ENCODE data around the gene TBRG1. TPM values are rescaled to one million over a fixed set of nuclear protein-coding genes. Genes with fewer than 3 reads are reported as not detected.
A peak's percentile ranks its signal among the peaks of the same experiment; 100 is the strongest.

Gene TBRG1
- 30.9 to 37.3 TPM (median 35.2 TPM) in 3 replicates for total RNA-seq

- Mint-ChIP-seq H3K27me3 (ENCODE audit: low read depth) (peaks cover 33% of the 10 kb centered on the region), H3K4me1 (peaks cover 15% of the 10 kb centered on the region), H3K4me3 (peak within 1 kb of the TSS; percentile 94), H3K9me3 (no peaks in the 10 kb centered on the region), H3K36me3 (peaks cover 3% of the 10 kb centered on the region), H3K27ac (peak within 1 kb of the TSS; percentile 98)
- TF ChIP-seq CTCF (IDR thresholded peaks at IDR 0.05; ENCODE audit: unreplicated experiment) = no peak
- DNase-seq (ENCODE audit: low spot score in 2 of 2, unreplicated experiment in 2 of 2) = peak; percentile 68 to 82
Measured at GRCh38 chr11:124622531-124623451, at the start of gene TBRG1. Gene TBRG1 (plus strand): TSS chr11:124622864. CDS start chr11:124623084, 220 bp downstream.

GRCh38 chr11:124577716-124578427, 44.8 kb upstream of the TBRG1 start:
- Mint-ChIP-seq H3K9me3 (peaks cover 13% of the 10 kb centered on the region), H3K4me3 (no peak overlapping the region), H3K27ac (no peak overlapping the region), H3K36me3 (no peaks in the 10 kb centered on the region), H3K4me1 (no peaks in the 10 kb centered on the region), H3K27me3 (ENCODE audit: low read depth) (peaks cover 15% of the 10 kb centered on the region)
- DNase-seq (ENCODE audit: low spot score in 2 of 2, unreplicated experiment in 2 of 2) = no peak
- no peak for TF ChIP-seq CTCF (IDR thresholded peaks at IDR 0.05; ENCODE audit: unreplicated experiment)

GRCh38 chr11:124578761-124579160, 43.9 kb upstream of the TBRG1 start:
- no peak for DNase-seq (ENCODE audit: low spot score in 2 of 2, unreplicated experiment in 2 of 2)
- no peak overlapping the region for H3K27ac Mint-ChIP-seq
- H3K9me3 Mint-ChIP-seq = peaks cover 9% of the 10 kb centered on the region
- no peaks in the 10 kb centered on the region for H3K4me1 Mint-ChIP-seq
- no peak overlapping the region for H3K4me3 Mint-ChIP-seq
- H3K36me3 Mint-ChIP-seq = no peaks in the 10 kb centered on the region
- H3K27me3 Mint-ChIP-seq (ENCODE audit: low read depth) = peaks cover 11% of the 10 kb centered on the region
- TF ChIP-seq CTCF (IDR thresholded peaks at IDR 0.05; ENCODE audit: unreplicated experiment) = no peak

GRCh38 chr11:124581817-124582216, 40.8 kb upstream of the TBRG1 start:
- Mint-ChIP-seq H3K4me1 (no peaks in the 10 kb centered on the region), H3K27me3 (ENCODE audit: low read depth) (peaks cover 9% of the 10 kb centered on the region), H3K36me3 (no peaks in the 10 kb centered on the region), H3K27ac (no peak overlapping the region), H3K9me3 (no peaks in the 10 kb centered on the region), H3K4me3 (no peak overlapping the region)
- DNase-seq (ENCODE audit: low spot score in 2 of 2, unreplicated experiment in 2 of 2) = no peak
- no peak for TF ChIP-seq CTCF (IDR thresholded peaks at IDR 0.05; ENCODE audit: unreplicated experiment)

- no peak for DNase-seq (ENCODE audit: low spot score in 2 of 2, unreplicated experiment in 2 of 2)
- Mint-ChIP-seq H3K27ac (no peak overlapping the region), H3K36me3 (no peaks in the 10 kb centered on the region), H3K27me3 (ENCODE audit: low read depth) (peaks cover 16% of the 10 kb centered on the region), H3K4me1 (no peaks in the 10 kb centered on the region), H3K9me3 (no peaks in the 10 kb centered on the region), H3K4me3 (no peak overlapping the region)
- TF ChIP-seq CTCF (IDR thresholded peaks at IDR 0.05; ENCODE audit: unreplicated experiment) = no peak
Measured at GRCh38 chr11:124582565-124582964, 40.1 kb upstream of the TBRG1 start.

Measured in mesothelial cell of epicardium (in vitro differentiated cells).